Ishikawa (cell line): Measurements from ENCODE around the gene CIZ1.
A peak's percentile ranks its signal among the peaks of the same experiment; 100 is the strongest.

Experiments used
- CREB1 ChIP-seq: IDR thresholded peaks from 2 replicates; pipeline ENCODE4 v1.6.1; 2012; ENCODE audit warnings: low read depth
- EGR1 ChIP-seq: IDR thresholded peaks from 2 replicates; pipeline ENCODE4 v1.6.1; 2012
- EP300 ChIP-seq: IDR thresholded peaks from 2 replicates; pipeline ENCODE4 v1.6.1; 2012; ENCODE audit warnings: borderline replicate concordance
- FOXM1 ChIP-seq: IDR thresholded peaks from 2 replicates; pipeline ENCODE4 v1.6.1; 2012; ENCODE audit warnings: low read depth, borderline replicate concordance
- MAX ChIP-seq: IDR thresholded peaks from 2 replicates; pipeline ENCODE4 v1.6.1; 2012
- NFIC ChIP-seq: IDR thresholded peaks from 2 replicates; pipeline ENCODE4 v1.6.1; 2012
- RAD21 ChIP-seq: IDR thresholded peaks from 2 replicates; pipeline ENCODE4 v1.6.1; 2012; ENCODE audit warnings: low read depth
- REST ChIP-seq: IDR thresholded peaks from 2 replicates; pipeline ENCODE4 v1.6.1; 2012; ENCODE audit warnings: low read depth, mild to moderate bottlenecking
- TAF1 ChIP-seq: IDR thresholded peaks from 2 replicates; pipeline ENCODE4 v1.6.1; 2012; ENCODE audit warnings: low read depth, mild to moderate bottlenecking
- YY1 ChIP-seq: IDR thresholded peaks from 2 replicates; pipeline ENCODE4 v1.6.1; 2012; ENCODE audit warnings: low read depth
- ZBTB7A ChIP-seq: IDR thresholded peaks from 2 replicates; pipeline ENCODE4 v1.6.1; 2012; ENCODE audit warnings: low read depth

- TF ChIP-seq EP300 (0 out of 2 replicates have a peak, but pooled peaks have one; percentile 19), RAD21 (no peak), TAF1 (no peak; the same call in 1 of the 2 replicates), MAX (peak; percentile 59; the same call in 1 of the 2 replicates), FOXM1 (no peak), REST (no peak), ZBTB7A (no peak), CREB1 (no peak), NFIC (no peak), YY1 (no peak; the same call in 1 of the 2 replicates), EGR1 (peak; percentile 84)
These were observed 63.8 kb downstream of the CIZ1 start, which contains the start of gene PTGES2 for GRCh38 chr9:128127568-128127989.
